ENCODE results near the gene TRAIP.

GRCh38 chr3:49896345-49896744 lies 40.0 kb upstream of the TRAIP start:
- TF ChIP-seq CTCF (IDR thresholded peaks at IDR 0.05) (no peak), POLR2A (IDR thresholded peaks at IDR 0.05) (no peak)
